ENCODE results near the gene LKAAEAR1.

- no peak for TF ChIP-seq CTCF (IDR thresholded peaks at IDR 0.05)
- no peak for TF ChIP-seq ZNF302 (CRISPR knock-in tag; IDR thresholded peaks at IDR 0.05)
- no peak for TF ChIP-seq EP300 (IDR thresholded peaks at IDR 0.05)
- TF ChIP-seq BHLHE40 (IDR thresholded peaks at IDR 0.05; ENCODE audit: low read depth, low read length): no peak
- TF ChIP-seq RAD21 (conservative IDR thresholded peaks at IDR 0.05 in 1 of 2, IDR thresholded peaks at IDR 0.05 in 1 of 2): no peak
- no peak for TF ChIP-seq NFE2L2 (conservative IDR thresholded peaks at IDR 0.05; ENCODE audit: low read length)
- TF ChIP-seq RFX5 (IDR thresholded peaks at IDR 0.05): no peak
- no peak for TF ChIP-seq PBX3 (IDR thresholded peaks at IDR 0.05)
- TF ChIP-seq POLR2A (IDR thresholded peaks at IDR 0.05; ENCODE audit: low read length): no peak
- no peak for TF ChIP-seq REST (IDR thresholded peaks at IDR 0.05)
- TF ChIP-seq ZFP36 (IDR thresholded peaks at IDR 0.05; ENCODE audit: borderline replicate concordance, partially characterized antibody): no peak
- TF ChIP-seq CBX8 (IDR thresholded peaks at IDR 0.05): no peak
- no peak for TF ChIP-seq PHF8 (IDR thresholded peaks at IDR 0.05; ENCODE audit: borderline replicate concordance, low read depth)
- TF ChIP-seq TFCP2L1 (CRISPR knock-in tag; IDR thresholded peaks at IDR 0.05): no peak
Observed at GRCh38 chr20:64113796-64114355, 29.7 kb upstream of the LKAAEAR1 start.

Measured in A549 (cell line).